GM13977 (cell line): ENCODE measurements around the gene BCAT1.

Experiments
- DNase-seq: peaks from one replicate; pipeline ENCODE4 v3.0.0; 2012; ENCODE audit warnings: low spot score
- in situ Hi-C: fragments of 300-500 bp; cut with MboI; formaldehyde crosslinking; loops from one replicate; pipeline ENCODE4 v1.12.0; 2022; ENCODE audit warnings: low sequenced_read_pairs, low pct_unique_long_range_greater_than_20kb, mixed read lengths, inconsistent platforms; ENCODE audit not compliant: unreplicated experiment
- TF ChIP-seq, protein P1 (sequence below): IDR thresholded peaks from 2 replicates; pipeline ENCODE4 v1.5.1; 2012; ENCODE audit warnings: mild to moderate bottlenecking, control low read depth; ENCODE audit not compliant: insufficient read depth; ENCODE audit errors: extremely low read depth, missing control alignments

The BCAT1 gene

DNA sequence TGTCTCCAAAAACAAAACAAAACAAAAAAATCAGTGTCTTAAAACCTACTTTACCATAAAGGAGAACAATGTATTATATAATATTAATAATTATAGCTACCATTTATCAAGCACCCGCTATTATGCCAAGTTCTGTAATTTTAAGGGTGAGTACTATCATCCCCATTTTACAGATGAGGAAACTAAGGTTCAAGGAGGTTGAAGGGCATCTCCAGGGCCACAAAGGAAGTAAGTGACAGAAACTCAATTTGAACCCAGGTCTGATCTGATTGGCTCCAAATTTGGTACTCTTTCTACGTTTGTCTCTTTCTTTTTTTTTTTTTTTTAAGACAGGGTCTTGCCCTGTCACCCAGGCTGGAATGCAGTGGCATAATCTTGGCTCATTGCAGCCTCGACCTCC, 115.4 kb downstream of the BCAT1 start:
- DNase-seq = no peak
- in situ Hi-C loops = loop anchor here (25.0 kb wide), 1 partner anchor 304 kb away; no protein-coding TSS in a partner anchor
- TF ChIP-seq, protein P1, sequence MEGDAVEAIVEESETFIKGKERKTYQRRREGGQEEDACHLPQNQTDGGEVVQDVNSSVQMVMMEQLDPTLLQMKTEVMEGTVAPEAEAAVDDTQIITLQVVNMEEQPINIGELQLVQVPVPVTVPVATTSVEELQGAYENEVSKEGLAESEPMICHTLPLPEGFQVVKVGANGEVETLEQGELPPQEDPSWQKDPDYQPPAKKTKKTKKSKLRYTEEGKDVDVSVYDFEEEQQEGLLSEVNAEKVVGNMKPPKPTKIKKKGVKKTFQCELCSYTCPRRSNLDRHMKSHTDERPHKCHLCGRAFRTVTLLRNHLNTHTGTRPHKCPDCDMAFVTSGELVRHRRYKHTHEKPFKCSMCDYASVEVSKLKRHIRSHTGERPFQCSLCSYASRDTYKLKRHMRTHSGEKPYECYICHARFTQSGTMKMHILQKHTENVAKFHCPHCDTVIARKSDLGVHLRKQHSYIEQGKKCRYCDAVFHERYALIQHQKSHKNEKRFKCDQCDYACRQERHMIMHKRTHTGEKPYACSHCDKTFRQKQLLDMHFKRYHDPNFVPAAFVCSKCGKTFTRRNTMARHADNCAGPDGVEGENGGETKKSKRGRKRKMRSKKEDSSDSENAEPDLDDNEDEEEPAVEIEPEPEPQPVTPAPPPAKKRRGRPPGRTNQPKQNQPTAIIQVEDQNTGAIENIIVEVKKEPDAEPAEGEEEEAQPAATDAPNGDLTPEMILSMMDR = no peak

DNA sequence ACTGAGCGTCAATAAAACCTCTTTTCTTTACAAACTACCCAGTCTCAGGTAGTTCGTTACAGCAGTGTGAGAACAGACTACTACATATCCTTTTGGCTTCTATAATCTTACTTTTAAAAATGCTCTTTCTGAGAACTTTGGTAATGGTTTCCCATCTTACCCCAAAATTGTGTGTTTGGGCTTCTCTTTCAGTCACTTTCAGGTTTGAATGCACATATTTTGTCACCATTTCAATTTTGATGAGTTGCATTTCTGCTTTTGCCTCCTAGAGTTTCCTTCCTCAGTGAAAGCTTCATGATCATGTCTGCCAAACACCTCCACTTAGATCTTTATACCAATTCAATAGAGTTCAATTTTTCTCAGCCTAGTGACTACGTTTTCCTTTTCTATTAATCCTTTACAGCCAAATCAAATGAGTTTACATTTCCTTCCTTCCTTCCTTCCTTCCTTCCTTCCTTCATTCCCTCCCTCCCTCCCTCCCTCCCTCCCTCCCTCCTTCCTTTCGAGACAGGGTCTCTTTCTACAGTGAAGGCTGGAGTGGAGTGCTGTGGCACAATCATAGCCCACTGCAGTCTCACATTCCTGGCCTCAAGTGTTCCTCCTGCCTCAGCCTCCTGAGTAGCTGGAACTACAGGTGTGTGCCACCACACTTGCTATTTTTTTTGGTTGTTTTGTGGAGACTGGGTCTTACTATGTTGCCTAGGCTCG, 124.9 kb downstream of the BCAT1 start:
- DNase-seq = no peak
- in situ Hi-C loops = no loop called here
- TF ChIP-seq, protein P1 = no peak

DNA sequence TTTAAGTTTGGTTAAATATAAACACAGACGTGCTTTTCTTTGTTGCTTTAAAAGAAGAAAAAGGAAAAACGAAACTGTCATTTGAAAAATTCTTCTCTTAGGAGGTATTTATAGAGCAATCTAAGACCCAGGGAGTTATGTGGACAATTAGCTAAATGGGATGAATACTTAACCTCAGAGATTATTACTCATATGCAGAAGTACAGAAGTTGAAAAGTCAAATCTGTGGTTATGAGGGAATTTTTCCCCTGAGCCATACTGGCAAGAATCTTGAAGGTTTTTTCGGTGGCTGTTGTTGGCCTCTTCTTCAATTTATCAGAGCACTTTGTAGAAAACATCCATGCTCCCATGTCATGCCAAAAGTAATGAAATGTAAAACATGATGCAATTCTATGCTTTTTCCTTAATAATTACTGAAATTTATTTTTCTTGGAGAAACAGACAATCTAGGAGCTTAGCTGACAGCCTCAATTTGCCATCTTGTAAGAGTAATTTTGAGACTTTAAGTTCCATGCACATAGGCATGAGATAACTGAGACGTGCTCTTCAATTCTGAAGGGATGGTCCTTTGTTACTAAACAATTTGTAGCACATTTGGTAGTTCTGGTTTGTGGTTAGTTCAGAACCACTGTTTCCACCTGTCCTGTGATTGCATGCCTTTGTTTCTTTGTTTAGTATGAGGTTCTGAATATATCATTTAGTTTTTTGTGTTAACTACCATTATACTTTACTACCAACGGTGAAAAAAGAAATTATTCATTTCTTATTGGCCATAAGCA, 126.6 kb downstream of the BCAT1 start:
- TF ChIP-seq, protein P1 = no peak
- DNase-seq = no peak
- in situ Hi-C loops = no loop called here

DNA sequence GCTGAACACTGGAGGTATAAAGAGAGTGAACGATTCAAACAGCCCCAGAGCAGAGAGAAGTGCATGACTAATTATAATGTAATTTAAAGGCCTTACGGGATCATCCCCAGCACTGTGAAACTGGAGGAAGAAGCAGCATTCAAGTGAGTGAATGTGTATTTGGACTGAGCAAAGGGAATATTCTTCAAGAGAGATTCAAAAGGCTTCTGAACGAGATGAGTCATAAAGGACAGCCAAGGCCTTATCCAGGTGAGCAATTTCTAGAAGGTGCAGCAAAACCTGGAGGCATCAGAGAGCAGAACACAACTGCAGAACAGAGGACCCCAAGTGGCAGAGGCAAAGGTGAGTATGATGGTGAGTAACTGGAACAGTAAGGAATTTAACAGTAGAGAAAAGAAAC, 127.2 kb downstream of the BCAT1 start:
- no peak for DNase-seq
- in situ Hi-C loops = no loop called here
- TF ChIP-seq, protein P1 = no peak

DNA sequence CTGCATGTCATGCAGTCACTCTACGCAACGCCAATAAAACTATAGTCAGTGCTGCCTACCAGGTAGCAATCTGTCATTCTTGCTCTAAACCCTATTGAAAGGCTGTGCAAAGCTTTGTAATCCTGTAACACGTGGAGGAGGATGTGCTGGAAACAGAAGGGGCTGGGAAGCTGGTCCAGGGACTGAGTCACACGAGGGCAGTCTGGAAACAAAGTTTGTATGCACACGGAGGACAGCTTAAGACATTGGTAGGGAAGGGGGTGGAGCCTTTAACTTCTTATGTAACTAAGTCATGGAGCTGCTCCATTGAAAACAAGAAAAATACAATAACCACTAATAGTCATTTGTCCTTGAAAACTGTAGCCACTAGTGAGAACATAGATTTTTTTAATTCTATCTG, 128.0 kb downstream of the BCAT1 start:
- DNase-seq = no peak
- TF ChIP-seq, protein P1 = no peak
- in situ Hi-C loops = no loop called here

DNA sequence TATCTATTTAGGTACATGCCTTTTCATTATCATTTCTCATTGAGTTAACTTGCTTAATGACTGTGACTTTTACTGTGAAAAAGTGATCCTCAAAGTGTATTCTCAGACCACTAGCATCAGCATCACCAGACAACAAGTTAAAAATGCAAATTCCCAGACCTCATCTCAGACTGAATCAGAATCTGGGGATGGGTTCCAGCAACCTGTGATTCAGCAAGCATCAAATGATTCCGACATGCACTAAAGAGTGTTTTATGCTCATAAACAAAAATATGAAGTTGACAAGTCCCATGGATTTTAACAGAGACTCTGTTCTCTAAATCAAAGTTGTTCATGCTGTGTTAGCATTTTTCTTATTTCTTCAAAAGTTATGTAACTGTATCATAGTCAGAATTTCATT, 130.6 kb downstream of the BCAT1 start:
- in situ Hi-C loops = no loop called here
- no peak for DNase-seq
- TF ChIP-seq, protein P1 = no peak
